ENCODE measurements around the gene RPS29.

Gene RPS29

DNA sequence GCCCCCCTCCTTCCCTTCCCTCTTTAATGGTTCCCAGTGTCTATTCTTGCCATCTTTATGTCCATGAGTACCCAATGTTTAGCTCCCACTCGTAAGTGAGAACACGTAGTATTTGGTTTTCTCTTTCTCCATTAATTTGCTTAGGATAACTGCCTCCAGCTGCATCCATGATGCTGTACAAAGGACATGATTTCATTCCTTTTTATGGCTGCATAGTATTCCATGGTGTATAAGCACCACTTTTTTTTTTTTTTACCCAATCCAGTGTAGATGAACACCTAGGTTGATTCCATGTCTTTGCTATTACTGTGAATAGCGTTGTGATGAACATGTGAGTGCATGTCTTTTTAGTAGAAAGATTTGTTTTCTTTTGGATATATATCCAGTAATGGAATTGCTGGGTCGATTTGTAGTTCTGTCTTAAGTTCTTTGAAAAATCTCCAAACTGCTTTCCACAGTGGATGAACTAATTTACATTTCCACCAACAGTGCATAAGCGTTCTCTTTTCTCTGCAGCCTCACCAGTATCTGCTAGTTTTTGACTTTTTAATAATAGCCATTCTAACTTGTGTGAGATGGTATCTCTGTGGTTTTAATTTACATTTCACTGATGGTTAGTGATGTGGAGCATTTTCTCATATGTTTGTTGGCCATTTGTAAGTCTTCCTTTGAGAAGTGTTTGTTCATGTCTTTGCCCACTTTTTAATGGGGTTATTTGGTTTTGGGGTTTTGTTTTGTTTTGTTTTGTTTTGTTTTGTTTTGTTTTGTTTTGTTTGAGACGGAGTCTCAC lies 26.0 kb downstream of the RPS29 start:
- no peaks in the 10 kb centered on the region for H3K36me3 ChIP-seq (ENCODE audit: control insufficient read depth, insufficient read depth, low read length)
- no peaks in the 10 kb centered on the region for H3K4me1 ChIP-seq (ENCODE audit: control insufficient read depth, insufficient read depth, low read length)
- no peaks in the 10 kb centered on the region for H3K9me3 ChIP-seq (ENCODE audit: control insufficient read depth, low read length)
- H3K27me3 ChIP-seq (ENCODE audit: control insufficient read depth, insufficient read depth, low read length), result no peaks in the 10 kb centered on the region
- no peak overlapping the region for H3K4me3 ChIP-seq (ENCODE audit: low read length)
- H3K9ac ChIP-seq (ENCODE audit: low read length), result no peak overlapping the region

DNA sequence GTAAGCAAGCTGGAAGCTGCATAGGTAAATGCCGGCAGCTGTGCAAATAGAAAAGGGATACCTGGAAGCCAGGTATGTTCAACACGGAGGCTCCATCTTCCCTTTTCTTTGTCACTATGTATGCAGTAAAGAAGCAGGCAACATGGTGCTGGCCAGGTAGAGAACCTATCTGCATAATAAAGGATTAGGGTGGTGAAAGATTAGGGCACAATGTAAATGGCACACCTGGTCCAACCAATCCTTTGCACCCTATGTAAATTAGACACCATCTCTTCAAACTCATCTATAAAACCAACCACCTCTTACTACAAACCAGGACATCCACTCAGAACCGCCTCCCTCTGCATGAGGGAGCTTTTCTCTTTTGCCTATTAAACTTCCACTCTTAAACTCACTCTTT lies 32.3 kb downstream of the RPS29 start:
- H3K36me3 ChIP-seq (ENCODE audit: control insufficient read depth, insufficient read depth, low read length), result no peaks in the 10 kb centered on the region
- H3K9me3 ChIP-seq (ENCODE audit: control insufficient read depth, low read length), result no peaks in the 10 kb centered on the region
- H3K27me3 ChIP-seq (ENCODE audit: control insufficient read depth, insufficient read depth, low read length), result no peaks in the 10 kb centered on the region
- H3K9ac ChIP-seq (ENCODE audit: low read length), result no peak overlapping the region
- H3K4me1 ChIP-seq (ENCODE audit: control insufficient read depth, insufficient read depth, low read length), result no peaks in the 10 kb centered on the region
- no peak overlapping the region for H3K4me3 ChIP-seq (ENCODE audit: low read length)

DNA sequence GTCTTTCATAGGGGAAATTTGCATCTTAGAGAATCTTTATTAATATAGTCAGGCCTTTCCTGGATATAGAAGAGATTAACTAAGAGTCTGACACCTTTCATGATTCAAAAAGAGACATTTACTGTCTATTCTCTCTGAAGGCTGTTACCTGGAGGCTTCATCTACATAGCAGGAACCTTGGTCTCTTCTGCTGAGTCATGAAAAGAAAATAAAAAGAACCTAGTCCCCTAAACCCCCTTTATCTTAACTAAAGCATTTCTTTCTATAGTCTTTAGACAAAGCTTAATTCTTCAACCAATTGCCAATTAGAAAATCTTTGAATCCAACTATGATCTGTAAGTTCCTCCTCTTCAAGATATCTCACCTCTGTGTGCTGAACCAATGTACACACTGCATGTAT lies 33.1 kb downstream of the RPS29 start:
- H3K4me1 ChIP-seq (ENCODE audit: control insufficient read depth, insufficient read depth, low read length), result no peaks in the 10 kb centered on the region

DNA sequence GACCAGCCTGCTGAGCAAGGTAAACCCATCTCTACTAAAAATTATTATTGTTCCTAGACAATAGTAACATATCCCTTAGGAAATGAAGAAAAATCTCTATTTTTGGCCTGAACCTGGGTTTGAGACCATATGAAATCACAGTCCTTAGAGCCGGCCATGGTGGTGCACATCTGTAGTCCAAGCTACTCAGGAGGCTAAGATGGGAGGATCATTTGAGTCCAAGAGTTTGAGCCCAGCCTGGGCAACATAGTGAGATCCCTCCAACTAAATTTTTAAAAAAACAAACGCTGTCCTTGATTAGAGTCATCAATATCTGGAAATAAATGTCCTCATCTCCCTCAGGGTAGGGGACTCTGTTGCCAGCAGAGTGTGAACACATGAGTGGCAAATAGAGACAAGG lies 34.6 kb downstream of the RPS29 start:
- H3K9me3 ChIP-seq (ENCODE audit: control insufficient read depth, low read length), result no peaks in the 10 kb centered on the region
- H3K4me3 ChIP-seq (ENCODE audit: low read length), result no peak overlapping the region
- H3K36me3 ChIP-seq (ENCODE audit: control insufficient read depth, insufficient read depth, low read length), result no peaks in the 10 kb centered on the region
- H3K27me3 ChIP-seq (ENCODE audit: control insufficient read depth, insufficient read depth, low read length), result no peaks in the 10 kb centered on the region
- no peak overlapping the region for H3K9ac ChIP-seq (ENCODE audit: low read length)
- no peaks in the 10 kb centered on the region for H3K4me1 ChIP-seq (ENCODE audit: control insufficient read depth, insufficient read depth, low read length)

More for the DNA sequence above, 33.1 kb downstream of the RPS29 start:
- Histone ChIP-seq H3K27me3 (ENCODE audit: control insufficient read depth, insufficient read depth, low read length) (no peaks in the 10 kb centered on the region), H3K9ac (ENCODE audit: low read length) (no peak overlapping the region), H3K9me3 (ENCODE audit: control insufficient read depth, low read length) (no peaks in the 10 kb centered on the region), H3K36me3 (ENCODE audit: control insufficient read depth, insufficient read depth, low read length) (no peaks in the 10 kb centered on the region), H3K4me3 (ENCODE audit: low read length) (no peak overlapping the region)

DNA sequence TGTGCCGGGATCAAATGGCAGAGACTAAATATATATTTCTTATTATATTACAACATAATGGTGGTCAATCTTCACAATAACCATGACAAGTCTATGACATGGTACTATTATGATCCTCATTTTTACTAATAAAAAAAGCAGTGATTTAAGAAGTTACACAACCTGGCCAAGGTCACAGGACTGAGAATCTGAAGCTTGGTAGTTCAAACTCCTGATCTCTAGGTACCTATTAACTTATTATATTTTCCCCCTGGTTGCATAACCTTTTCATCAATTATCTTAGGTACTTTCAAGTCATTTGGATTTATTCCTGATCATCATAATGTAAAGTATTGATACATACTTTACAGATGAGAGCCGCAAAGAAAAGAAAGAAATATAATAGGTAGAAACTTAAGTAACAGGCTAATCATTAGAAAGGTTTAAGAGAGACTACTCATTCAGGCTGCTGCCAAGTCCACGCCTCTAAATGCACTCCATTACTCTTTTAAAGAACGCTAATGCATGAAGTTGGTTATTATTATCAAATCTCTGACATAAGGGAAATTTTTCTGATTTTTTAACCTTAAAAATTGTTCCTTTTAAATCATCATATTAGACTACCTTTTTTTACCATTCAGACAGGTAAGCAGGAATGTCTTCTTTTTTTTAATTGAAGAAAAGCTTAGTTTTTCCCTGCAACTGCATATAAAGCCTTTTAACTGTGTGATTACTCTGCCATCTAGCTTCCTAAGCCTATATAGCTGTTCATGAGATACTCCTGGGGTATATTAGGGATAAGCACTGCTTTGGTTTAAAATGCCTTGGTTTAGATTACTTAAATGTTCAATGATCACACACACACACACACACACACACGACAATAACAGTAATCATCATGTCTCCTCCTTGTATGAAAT lies 35.6 kb downstream of the RPS29 start:
- H3K9me3 ChIP-seq (ENCODE audit: control insufficient read depth, low read length), result no peaks in the 10 kb centered on the region
- no peak overlapping the region for H3K9ac ChIP-seq (ENCODE audit: low read length)
- no peaks in the 10 kb centered on the region for H3K4me1 ChIP-seq (ENCODE audit: control insufficient read depth, insufficient read depth, low read length)
- no peaks in the 10 kb centered on the region for H3K27me3 ChIP-seq (ENCODE audit: control insufficient read depth, insufficient read depth, low read length)
- no peak overlapping the region for H3K4me3 ChIP-seq (ENCODE audit: low read length)
- no peaks in the 10 kb centered on the region for H3K36me3 ChIP-seq (ENCODE audit: control insufficient read depth, insufficient read depth, low read length)

DNA sequence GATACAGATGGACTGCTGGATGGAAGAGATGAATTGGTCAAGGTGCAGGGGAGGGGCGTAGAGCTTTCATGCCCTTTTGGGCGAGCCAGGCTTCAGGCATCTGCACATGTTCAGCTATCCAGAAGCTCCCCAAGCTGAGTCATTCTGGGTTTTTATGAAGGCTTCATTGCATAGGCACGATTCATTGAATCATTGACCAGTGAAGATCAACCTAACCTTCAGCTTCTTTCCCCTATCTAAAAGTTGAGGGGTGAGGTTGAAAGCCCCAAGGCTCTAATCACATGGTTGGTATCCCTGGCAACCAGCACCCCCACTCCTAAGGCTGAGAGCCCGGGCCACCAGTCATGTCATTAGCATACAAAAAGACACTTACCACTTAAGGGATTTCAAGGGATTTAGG lies 36.3 kb downstream of the RPS29 start:
- no peaks in the 10 kb centered on the region for H3K9me3 ChIP-seq (ENCODE audit: control insufficient read depth, low read length)
- H3K27me3 ChIP-seq (ENCODE audit: control insufficient read depth, insufficient read depth, low read length), result no peaks in the 10 kb centered on the region
- no peaks in the 10 kb centered on the region for H3K36me3 ChIP-seq (ENCODE audit: control insufficient read depth, insufficient read depth, low read length)
- H3K9ac ChIP-seq (ENCODE audit: low read length), result no peak overlapping the region
- no peak overlapping the region for H3K4me3 ChIP-seq (ENCODE audit: low read length)
- H3K4me1 ChIP-seq (ENCODE audit: control insufficient read depth, insufficient read depth, low read length), result no peaks in the 10 kb centered on the region

DNA sequence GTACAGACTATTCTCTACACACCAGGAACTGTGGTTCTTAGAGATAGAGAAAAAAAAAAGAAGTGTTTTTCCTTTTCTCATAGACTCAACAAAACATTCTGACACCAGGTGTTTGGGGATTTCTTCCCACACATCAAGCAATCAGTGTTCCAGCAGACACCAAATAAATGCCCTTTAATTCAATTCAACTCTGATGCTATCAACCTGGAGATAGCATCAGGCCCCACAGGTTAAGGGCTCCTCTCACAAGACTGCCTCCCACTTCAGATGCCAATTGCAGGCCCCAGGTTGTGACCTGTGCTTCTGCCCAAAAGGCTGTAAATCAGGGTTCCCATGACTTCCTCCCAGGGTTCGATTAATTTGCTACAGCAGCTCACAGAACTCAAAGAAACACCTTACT lies 36.7 kb downstream of the RPS29 start:
- H3K9me3 ChIP-seq (ENCODE audit: control insufficient read depth, low read length), result no peaks in the 10 kb centered on the region
- H3K4me3 ChIP-seq (ENCODE audit: low read length), result no peak overlapping the region
- H3K4me1 ChIP-seq (ENCODE audit: control insufficient read depth, insufficient read depth, low read length), result no peaks in the 10 kb centered on the region
- no peak overlapping the region for H3K9ac ChIP-seq (ENCODE audit: low read length)
- no peaks in the 10 kb centered on the region for H3K36me3 ChIP-seq (ENCODE audit: control insufficient read depth, insufficient read depth, low read length)
- no peaks in the 10 kb centered on the region for H3K27me3 ChIP-seq (ENCODE audit: control insufficient read depth, insufficient read depth, low read length)

DNA sequence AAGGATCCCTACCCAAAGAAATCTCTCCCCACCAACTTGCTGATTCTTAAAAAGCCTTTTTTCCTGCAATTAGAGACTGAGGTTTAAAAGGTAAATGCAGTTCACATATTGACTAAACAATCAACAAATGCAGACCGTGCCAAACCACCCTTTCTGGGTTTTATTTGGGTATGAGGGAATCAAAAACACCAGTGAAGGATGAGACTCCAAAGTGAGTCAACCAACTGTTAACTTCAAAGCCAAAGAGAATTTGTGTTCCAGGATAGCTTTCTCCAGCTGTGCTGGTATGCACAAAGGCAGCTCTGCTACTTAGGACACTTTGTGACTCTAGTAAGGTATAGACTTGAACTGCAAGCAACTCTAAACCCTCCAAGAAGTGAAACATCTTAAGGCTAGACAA lies 39.4 kb downstream of the RPS29 start:
- Histone ChIP-seq H3K36me3 (ENCODE audit: control insufficient read depth, insufficient read depth, low read length) (no peaks in the 10 kb centered on the region), H3K4me3 (ENCODE audit: low read length) (no peak overlapping the region), H3K4me1 (ENCODE audit: control insufficient read depth, insufficient read depth, low read length) (no peaks in the 10 kb centered on the region), H3K9me3 (ENCODE audit: control insufficient read depth, low read length) (no peaks in the 10 kb centered on the region), H3K9ac (ENCODE audit: low read length) (no peak overlapping the region), H3K27me3 (ENCODE audit: control insufficient read depth, insufficient read depth, low read length) (no peaks in the 10 kb centered on the region)

DNA sequence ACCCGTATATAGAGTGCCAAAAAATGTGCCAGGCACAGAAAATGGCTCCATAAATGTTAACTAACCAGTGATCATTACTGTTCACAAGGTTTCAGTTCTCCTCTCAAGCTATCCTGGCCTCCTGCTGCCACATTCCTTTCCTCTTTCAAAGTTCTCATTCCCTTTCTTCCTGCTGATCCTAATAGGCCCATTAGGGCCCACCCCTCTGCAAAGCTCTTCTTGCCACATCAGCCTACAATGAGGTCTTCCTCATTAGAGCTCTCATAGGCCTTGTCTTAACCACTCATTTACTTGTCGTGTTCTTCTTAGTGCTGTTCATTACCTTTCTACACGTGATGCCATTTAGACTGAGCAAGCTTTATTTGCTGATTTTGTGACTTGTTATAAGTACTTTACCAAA lies 40.5 kb downstream of the RPS29 start:
- H3K36me3 ChIP-seq (ENCODE audit: control insufficient read depth, insufficient read depth, low read length), result no peaks in the 10 kb centered on the region
- no peaks in the 10 kb centered on the region for H3K27me3 ChIP-seq (ENCODE audit: control insufficient read depth, insufficient read depth, low read length)
- no peak overlapping the region for H3K4me3 ChIP-seq (ENCODE audit: low read length)
- no peak overlapping the region for H3K9ac ChIP-seq (ENCODE audit: low read length)
- no peaks in the 10 kb centered on the region for H3K4me1 ChIP-seq (ENCODE audit: control insufficient read depth, insufficient read depth, low read length)
- no peaks in the 10 kb centered on the region for H3K9me3 ChIP-seq (ENCODE audit: control insufficient read depth, low read length)

DNA sequence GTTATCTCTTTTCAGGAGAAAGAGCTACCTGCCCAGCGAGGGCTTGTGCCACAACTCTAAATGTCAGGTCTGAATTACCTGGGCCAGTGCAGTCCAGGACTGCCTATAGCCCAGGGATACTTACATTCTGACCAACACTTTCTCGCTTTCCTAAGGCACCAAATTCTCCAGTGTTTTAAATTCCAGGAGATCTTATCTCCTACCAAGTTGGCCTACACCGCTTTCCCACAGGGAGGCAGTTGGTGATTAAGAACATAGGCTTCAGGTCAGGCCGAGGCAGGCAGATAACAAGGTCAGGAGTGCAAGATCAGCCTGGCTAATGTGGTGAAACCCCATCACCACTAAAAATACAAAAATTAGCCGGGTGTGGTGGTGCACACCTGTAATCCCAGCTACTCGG lies 41.1 kb downstream of the RPS29 start:
- H3K36me3 ChIP-seq (ENCODE audit: control insufficient read depth, insufficient read depth, low read length), result no peaks in the 10 kb centered on the region
- H3K4me3 ChIP-seq (ENCODE audit: low read length), result no peak overlapping the region
- no peaks in the 10 kb centered on the region for H3K9me3 ChIP-seq (ENCODE audit: control insufficient read depth, low read length)
- H3K9ac ChIP-seq (ENCODE audit: low read length), result no peak overlapping the region
- H3K4me1 ChIP-seq (ENCODE audit: control insufficient read depth, insufficient read depth, low read length), result no peaks in the 10 kb centered on the region
- H3K27me3 ChIP-seq (ENCODE audit: control insufficient read depth, insufficient read depth, low read length), result no peaks in the 10 kb centered on the region

DNA sequence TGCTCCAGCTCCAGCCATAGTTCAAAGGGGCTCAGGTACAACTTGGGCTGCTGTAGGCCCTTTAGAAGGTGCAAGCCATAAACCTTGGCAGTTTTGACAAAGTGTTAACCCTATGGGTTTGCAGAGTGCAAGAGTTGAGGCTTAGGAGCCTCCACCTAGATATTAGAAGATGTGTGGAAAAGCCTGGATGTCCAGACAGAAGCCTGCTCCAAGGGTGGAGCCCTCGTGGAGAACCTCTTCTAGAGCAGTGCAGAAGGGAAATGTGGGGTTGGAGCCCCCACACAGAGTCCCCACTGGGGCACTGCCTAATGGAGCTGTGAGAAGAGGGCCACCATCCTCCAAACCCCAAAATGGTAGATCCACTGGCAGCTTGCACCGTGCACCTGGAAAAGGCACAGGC lies 45.1 kb downstream of the RPS29 start:
- Histone ChIP-seq H3K9ac (ENCODE audit: low read length) (no peak overlapping the region), H3K27me3 (ENCODE audit: control insufficient read depth, insufficient read depth, low read length) (no peaks in the 10 kb centered on the region), H3K36me3 (ENCODE audit: control insufficient read depth, insufficient read depth, low read length) (no peaks in the 10 kb centered on the region), H3K4me3 (ENCODE audit: low read length) (no peak overlapping the region), H3K9me3 (ENCODE audit: control insufficient read depth, low read length) (no peaks in the 10 kb centered on the region), H3K4me1 (ENCODE audit: control insufficient read depth, insufficient read depth, low read length) (no peaks in the 10 kb centered on the region)

DNA sequence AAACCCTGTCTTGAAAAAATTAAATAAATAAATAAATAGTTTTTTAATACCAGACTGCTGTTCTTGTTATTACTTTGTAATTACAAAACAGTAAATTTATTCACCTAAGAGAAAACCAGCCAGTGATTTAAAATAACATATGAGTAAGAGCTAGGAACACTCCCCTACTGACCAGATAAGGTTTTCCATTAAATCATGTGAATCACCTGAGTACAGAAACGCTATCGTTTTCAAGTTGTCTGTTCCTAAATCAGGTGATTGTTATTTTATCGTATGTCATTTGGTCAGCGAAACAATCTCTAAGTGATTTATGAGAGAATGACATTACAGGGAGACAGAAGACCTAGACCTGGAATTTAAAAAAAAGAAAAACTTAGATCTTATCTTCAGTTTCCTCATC lies 47.3 kb downstream of the RPS29 start:
- H3K27me3 ChIP-seq (ENCODE audit: control insufficient read depth, insufficient read depth, low read length), result no peaks in the 10 kb centered on the region
- H3K4me3 ChIP-seq (ENCODE audit: low read length), result no peak overlapping the region
- no peaks in the 10 kb centered on the region for H3K9me3 ChIP-seq (ENCODE audit: control insufficient read depth, low read length)
- H3K4me1 ChIP-seq (ENCODE audit: control insufficient read depth, insufficient read depth, low read length), result no peaks in the 10 kb centered on the region
- no peak overlapping the region for H3K9ac ChIP-seq (ENCODE audit: low read length)
- no peaks in the 10 kb centered on the region for H3K36me3 ChIP-seq (ENCODE audit: control insufficient read depth, insufficient read depth, low read length)
